ENCODE data around the gene VEPH1.

VEPH1 gene

DNA sequence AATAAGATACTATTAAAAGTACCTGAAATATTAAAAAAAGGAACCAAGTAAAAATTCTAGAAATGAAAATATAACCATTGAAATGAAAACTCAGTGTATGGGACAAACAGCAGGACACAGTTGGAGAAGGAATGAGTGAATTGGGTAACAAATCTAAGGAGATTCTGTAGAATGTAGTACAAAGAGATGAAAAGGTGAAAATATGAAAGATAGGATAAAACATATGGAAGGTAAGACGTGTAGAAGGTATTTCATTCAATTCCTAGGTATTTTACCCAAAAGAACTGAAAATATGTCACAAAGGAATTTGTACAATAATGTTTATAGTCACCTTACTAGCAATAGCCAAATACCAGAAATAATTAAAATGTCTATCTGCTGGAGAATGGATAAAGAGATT lies 260.4 kb downstream of the VEPH1 start:
- DNase-seq: no peak

GRCh38 chr3:157241599-157241998 lies 261.6 kb downstream of the VEPH1 start:
- no peak for DNase-seq

DNA sequence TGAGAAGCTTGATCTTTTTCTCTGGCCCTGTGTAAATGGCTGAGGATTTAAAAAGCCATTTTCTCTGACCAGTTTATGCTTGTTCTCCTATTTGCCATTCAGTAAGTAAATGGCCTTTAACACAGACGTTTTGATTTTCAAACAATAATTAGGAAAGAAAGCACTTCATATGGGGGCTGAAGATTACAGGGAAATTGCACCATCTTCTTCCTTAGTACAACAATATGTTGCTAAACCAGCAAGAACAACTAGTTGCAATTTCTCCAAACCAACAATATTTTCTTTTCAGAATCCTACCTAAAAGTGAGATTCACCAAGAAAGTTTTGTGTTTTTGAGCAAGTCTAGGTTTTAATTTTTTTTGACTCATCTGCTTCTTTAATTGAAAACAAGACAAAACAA lies 262.8 kb downstream of the VEPH1 start:
- no peak for DNase-seq

GRCh38 chr3:157239082-157239704 lies 264.0 kb downstream of the VEPH1 start:
- peak; percentile 56 for DNase-seq

DNA sequence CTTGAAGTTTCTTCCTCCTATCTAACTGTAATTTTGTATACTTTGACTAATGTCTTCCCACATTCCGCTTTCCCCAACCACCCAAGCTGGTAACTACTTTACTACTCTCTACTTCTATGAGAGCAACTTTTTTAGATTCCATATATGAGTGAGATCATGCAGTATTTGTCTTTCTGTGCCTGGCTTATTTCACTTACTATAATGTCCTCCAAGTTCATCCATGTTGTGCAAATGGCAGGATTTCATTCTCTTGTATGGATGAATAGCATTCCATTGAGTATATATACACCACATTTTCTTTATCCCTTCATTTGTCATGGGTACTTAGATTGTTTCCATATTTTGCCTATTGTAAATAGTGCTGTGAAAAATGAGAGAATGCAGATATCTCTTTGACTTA lies 264.8 kb downstream of the VEPH1 start:
- peak; percentile 8 for DNase-seq

DNA sequence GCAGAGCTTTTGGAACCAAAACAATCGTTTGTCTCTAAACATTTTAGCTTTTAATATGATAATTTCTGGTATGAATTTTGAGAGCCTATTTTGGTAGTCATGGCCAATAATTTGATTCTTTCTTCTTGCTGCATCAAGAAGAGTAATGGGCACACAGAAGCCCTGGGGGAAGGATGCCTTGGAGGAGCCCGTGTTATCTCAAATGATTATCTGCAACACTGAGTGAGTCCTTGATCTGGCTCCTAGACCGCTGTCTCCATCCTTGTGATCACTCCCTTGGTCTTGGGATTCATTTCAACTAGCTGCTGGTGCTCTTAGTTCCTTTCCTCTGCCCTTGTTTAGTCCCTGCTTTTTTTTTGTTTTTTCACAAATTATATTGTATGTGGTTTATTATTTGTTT lies 265.3 kb downstream of the VEPH1 start:
- DNase-seq: no peak

- DNase-seq: no peak
These were observed 267.9 kb downstream of the VEPH1 start for GRCh38 chr3:157235291-157235690.

GRCh38 chr3:157233923-157234322 lies 269.3 kb downstream of the VEPH1 start:
- no peak for DNase-seq

DNA sequence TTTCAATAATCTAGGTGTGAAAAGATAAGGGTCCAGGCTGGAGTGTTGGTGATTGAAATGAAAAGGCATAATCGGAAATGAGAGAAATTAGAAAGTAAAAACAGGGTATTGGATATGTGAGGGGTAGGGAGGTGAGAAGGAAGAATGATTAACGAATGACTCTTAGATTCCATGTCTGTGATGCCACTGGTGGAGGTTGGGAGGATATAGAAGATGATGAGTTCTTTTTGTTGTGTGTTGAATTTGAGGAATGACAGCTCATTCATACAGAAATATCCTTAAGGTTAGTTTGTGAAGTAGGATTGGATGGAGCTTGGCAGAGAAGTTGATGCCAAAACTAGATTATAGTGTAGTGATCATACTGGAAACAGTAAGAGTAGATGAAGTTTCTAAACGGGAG lies 271.1 kb downstream of the VEPH1 start:
- peak; percentile 17 for DNase-seq

- DNase-seq: peak; percentile 49
These were observed 272.1 kb downstream of the VEPH1 start for GRCh38 chr3:157231071-157231470.

GRCh38 chr3:157226173-157226847 lies 276.9 kb downstream of the VEPH1 start:
- peak; percentile 20 for DNase-seq

DNA sequence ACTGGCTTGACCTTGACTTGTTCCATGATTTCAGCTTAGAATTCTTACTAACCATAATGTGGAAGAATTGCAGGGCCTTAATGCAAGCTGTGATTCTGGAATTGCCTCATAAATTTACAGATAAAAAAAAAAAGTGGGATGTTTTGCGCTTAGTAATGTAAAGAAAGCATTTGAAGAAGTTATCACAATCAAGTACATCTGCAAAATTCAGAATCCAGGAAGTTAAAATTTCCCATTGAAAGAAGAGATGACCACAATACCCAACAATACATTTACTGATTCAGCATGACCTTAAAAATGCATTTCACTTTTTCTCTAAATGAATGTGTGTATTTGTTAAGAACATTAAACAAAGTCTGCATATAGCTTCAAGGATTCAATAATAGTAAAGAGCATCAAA lies 278.2 kb downstream of the VEPH1 start:
- DNase-seq: no peak

GRCh38 chr3:157220883-157221282 lies 282.3 kb downstream of the VEPH1 start:
- DNase-seq: no peak

- no peak for DNase-seq
These were observed 283.0 kb downstream of the VEPH1 start for GRCh38 chr3:157220211-157220610.

GRCh38 chr3:157219215-157219614 lies 284.0 kb downstream of the VEPH1 start:
- DNase-seq: no peak

All from EL (cell line).